Measurements from ENCODE around the gene PLXDC2. TPM values are rescaled to one million over a fixed set of nuclear protein-coding genes. Genes with fewer than 3 reads are reported as not detected.

The PLXDC2 gene
- total and polyA plus RNA-seq, 8 donors, result 2.1 to 57.2 (median 11.2) TPM

- TF ChIP-seq, protein P1, sequence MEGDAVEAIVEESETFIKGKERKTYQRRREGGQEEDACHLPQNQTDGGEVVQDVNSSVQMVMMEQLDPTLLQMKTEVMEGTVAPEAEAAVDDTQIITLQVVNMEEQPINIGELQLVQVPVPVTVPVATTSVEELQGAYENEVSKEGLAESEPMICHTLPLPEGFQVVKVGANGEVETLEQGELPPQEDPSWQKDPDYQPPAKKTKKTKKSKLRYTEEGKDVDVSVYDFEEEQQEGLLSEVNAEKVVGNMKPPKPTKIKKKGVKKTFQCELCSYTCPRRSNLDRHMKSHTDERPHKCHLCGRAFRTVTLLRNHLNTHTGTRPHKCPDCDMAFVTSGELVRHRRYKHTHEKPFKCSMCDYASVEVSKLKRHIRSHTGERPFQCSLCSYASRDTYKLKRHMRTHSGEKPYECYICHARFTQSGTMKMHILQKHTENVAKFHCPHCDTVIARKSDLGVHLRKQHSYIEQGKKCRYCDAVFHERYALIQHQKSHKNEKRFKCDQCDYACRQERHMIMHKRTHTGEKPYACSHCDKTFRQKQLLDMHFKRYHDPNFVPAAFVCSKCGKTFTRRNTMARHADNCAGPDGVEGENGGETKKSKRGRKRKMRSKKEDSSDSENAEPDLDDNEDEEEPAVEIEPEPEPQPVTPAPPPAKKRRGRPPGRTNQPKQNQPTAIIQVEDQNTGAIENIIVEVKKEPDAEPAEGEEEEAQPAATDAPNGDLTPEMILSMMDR (IDR thresholded peaks at IDR 0.05), result no peak
- TF ChIP-seq EP300 (IDR thresholded peaks at IDR 0.05) (no peak), POLR2A (IDR thresholded peaks at IDR 0.05) (no peak), POLR2AphosphoS5 (IDR thresholded peaks at IDR 0.05) (no peak)
- Histone ChIP-seq H3K36me3 (no peaks in the 10 kb centered on the region), H3K27me3 (no peaks in the 10 kb centered on the region), H3K4me1 (peaks cover 8 to 28% (median 17%) of the 10 kb centered on the region in 4 donors), H3K27ac (no peak overlapping the region), H3K9me3 (no peaks in the 10 kb centered on the region), H3K4me3 (no peak overlapping the region)
- 46 to 64% (median 57%) methylated on average over 3 of the region's 3 CpGs for WGBS, 5 donors
- intact Hi-C loops (cut with DNase I; ENCODE audit: low total_unique reads), result no loop called here
- DNase-seq, result no peak
Observed at GRCh38 chr10:19917751-19918478, 101.7 kb downstream of the PLXDC2 start.

- Histone ChIP-seq H3K27ac (no peak overlapping the region), H3K9me3 (no peaks in the 10 kb centered on the region), H3K36me3 (no peaks in the 10 kb centered on the region), H3K4me1 (peaks cover 8 to 34% (median 18%) of the 10 kb centered on the region in 4 donors), H3K4me3 (no peak overlapping the region), H3K27me3 (no peaks in the 10 kb centered on the region)
- DNase-seq, result peak in 1 of 2 donors; percentile 31
- intact Hi-C loops (cut with DNase I; ENCODE audit: low total_unique reads), result no loop called here
- TF ChIP-seq, protein P1 (IDR thresholded peaks at IDR 0.05), result no peak
- TF ChIP-seq POLR2AphosphoS5 (IDR thresholded peaks at IDR 0.05) (no peak), POLR2A (IDR thresholded peaks at IDR 0.05) (no peak), EP300 (IDR thresholded peaks at IDR 0.05) (no peak)
- WGBS, 5 donors, result 42 to 56% (median 47%) methylated on average over 4 of the region's 4 CpGs
Observed at GRCh38 chr10:19918794-19919193, 102.6 kb downstream of the PLXDC2 start.

DNA sequence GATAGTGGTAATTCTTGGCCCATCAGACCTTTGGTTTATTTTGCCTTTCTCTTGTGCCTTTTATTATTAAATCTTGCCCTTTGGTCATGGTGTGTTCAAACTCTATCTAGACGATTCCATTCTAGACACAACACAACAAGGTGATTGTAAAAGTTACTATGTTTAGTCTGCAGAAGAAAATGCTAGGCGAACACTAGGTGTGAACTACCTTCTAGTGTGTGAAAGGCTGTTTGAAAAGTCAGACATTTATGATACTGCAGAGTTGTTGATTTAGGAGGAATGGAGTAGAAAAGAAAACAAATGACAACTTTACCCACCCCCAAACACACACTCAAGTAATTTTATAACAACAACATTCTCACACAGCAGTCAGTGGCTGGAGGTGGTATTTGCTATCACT lies 103.4 kb downstream of the PLXDC2 start:
- TF ChIP-seq POLR2AphosphoS5 (IDR thresholded peaks at IDR 0.05) (no peak), EP300 (IDR thresholded peaks at IDR 0.05) (no peak), POLR2A (IDR thresholded peaks at IDR 0.05) (no peak)
- TF ChIP-seq, protein P1 (IDR thresholded peaks at IDR 0.05), result no peak
- H3K4me3 ChIP-seq, result no peak overlapping the region
- peaks cover 8 to 34% (median 18%) of the 10 kb centered on the region in 4 donors for H3K4me1 ChIP-seq
- H3K27me3 ChIP-seq, result no peaks in the 10 kb centered on the region
- 35 to 51% (median 42%) methylated on average over 2 of the region's 2 CpGs for WGBS, 5 donors
- H3K36me3 ChIP-seq, result no peaks in the 10 kb centered on the region
- no peak for DNase-seq
- H3K9me3 ChIP-seq, result no peaks in the 10 kb centered on the region
- intact Hi-C loops (cut with DNase I; ENCODE audit: low total_unique reads), result no loop called here
- no peak overlapping the region for H3K27ac ChIP-seq

DNA sequence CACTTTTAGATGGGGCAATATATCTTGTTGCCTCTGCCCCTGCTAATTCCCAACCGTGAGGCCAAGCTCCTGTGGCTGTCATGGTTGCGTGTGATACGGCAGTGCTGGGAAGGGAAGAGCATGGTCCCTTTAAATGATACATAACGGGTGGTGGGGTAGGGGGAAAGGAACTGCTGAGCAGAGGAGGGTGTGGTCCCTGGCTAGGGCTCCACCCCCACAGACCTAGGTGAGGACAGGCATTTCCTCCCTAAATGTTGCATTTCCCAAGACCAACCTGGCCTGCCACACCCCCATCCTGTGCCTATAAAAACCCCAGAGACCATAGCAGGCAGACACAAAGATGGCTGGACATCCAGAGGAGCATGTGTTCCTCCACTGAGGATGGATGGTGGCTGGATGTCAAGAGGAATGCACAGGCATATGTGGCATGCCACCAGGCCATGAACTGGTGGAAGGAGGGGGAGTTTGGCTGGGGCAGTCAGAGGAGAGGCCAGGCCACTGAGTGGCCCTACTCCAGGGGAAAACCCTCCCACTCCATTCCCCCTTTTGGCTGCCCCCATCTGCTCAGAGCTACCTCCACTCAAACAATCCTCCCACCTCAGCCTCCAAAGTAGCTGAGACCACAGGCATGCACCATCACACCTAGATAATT lies 104.0 kb downstream of the PLXDC2 start:
- Histone ChIP-seq H3K4me1 (peaks cover 8 to 34% (median 18%) of the 10 kb centered on the region in 4 donors), H3K27me3 (no peaks in the 10 kb centered on the region), H3K9me3 (no peaks in the 10 kb centered on the region), H3K36me3 (no peaks in the 10 kb centered on the region), H3K4me3 (no peak overlapping the region), H3K27ac (no peak overlapping the region)
- DNase-seq, result no peak
- TF ChIP-seq, protein P1 (IDR thresholded peaks at IDR 0.05), result no peak
- WGBS, 5 donors, result 76 to 97% (median 86%) methylated on average over 4 of the region's 4 CpGs
- intact Hi-C loops (cut with DNase I; ENCODE audit: low total_unique reads), result no loop called here
